ENCODE data around the gene HYOU1. TPM values are rescaled to one million over a fixed set of nuclear protein-coding genes. Genes with fewer than 3 reads are reported as not detected.

HYOU1 gene, protein sequence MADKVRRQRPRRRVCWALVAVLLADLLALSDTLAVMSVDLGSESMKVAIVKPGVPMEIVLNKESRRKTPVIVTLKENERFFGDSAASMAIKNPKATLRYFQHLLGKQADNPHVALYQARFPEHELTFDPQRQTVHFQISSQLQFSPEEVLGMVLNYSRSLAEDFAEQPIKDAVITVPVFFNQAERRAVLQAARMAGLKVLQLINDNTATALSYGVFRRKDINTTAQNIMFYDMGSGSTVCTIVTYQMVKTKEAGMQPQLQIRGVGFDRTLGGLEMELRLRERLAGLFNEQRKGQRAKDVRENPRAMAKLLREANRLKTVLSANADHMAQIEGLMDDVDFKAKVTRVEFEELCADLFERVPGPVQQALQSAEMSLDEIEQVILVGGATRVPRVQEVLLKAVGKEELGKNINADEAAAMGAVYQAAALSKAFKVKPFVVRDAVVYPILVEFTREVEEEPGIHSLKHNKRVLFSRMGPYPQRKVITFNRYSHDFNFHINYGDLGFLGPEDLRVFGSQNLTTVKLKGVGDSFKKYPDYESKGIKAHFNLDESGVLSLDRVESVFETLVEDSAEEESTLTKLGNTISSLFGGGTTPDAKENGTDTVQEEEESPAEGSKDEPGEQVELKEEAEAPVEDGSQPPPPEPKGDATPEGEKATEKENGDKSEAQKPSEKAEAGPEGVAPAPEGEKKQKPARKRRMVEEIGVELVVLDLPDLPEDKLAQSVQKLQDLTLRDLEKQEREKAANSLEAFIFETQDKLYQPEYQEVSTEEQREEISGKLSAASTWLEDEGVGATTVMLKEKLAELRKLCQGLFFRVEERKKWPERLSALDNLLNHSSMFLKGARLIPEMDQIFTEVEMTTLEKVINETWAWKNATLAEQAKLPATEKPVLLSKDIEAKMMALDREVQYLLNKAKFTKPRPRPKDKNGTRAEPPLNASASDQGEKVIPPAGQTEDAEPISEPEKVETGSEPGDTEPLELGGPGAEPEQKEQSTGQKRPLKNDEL
- total RNA-seq (2022; extraction: Qiagen RNA extraction), result 40.0 to 49.6 TPM (median 48.0 TPM) in 5 replicates

DNA sequence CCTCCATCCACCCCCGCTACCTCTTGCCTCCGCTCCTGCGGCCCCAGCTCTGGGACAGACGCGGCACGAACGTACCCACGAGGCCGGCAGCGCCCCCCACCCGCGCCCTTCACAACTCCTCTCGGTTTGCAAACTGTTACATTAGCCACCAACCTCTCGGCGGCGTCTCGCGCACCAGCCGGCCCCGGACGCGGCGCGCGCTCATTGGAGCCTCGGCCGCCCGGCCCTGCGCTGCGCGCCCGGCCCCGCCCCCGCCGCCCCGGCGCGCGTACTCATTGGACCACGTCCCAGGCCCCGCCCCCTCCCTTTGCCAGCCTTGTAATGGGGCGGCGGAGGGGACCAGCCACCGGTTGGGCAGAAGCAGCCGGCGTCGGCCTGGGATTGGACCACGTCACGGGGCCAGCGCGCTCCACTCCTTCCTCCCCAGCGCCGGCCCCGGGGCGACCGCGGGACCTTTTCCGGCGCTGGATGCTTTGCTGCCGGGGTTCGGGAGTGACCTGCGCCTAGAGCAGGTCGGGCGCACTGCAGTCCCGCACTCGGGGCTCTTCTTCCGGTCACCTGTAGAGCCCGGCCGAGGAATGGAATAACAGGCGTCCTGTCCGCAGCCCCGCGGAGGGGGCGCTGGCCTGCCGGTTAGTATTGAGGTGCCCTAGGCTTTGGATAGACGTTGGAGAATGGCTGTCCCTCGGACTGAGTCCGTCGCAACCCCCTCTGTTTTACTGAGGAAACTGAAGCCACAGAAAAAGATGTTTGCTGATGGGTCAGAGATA, at the start of gene HYOU1:
HYOU1 (minus strand) TSS at position 206 of the 770 bp plus-strand sequence. CDS start 1,045 bp downstream, outside the sequence.

DNA sequence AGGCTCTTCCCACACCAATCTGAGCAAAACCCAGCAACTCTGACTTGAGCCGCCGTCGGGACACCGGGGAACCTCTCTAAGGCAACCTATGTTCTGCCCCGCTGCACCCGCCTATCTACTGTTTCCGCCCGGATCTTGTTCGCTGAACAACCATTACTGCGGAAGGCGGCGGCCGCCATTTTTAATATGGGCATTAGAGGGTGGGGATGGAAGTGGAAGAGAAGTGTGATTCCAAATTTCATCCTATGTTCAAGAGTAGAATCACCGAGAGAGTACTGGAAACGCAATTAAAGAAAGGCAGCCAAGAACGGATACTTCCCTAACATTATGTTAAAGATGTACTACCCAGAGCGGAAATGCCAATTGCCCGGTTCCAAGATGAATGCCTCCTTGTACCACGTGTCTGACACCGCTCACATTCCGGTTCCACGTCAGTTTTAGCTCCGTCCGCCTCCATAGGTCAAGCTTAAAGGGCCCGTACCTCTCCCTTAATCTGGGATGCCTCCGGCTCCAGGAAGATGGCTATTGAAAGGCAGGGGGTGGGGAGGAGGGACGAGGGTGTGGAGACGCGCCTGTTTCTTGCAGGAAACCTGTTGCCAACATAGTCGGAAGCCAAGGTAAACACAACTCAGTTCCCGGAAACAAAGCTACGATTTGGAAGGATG, 44.9 kb upstream of the HYOU1 start, which contains the start of gene DPAGT1:
DPAGT1 (minus strand) TSS at position 95 of the 665 bp plus-strand sequence. CDS start 198 bp downstream, outside the sequence.

GRCh38 chr11:119084663-119085436, 27.8 kb upstream of the HYOU1 start, which contains the start of gene HMBS:
Gene HMBS (plus strand): TSS chr11:119084881. CDS start chr11:119085034, 153 bp downstream.

GRCh38 chr11:119067371-119068222, 10.6 kb upstream of the HYOU1 start, which contains the start of gene VPS11:
Gene VPS11 (plus strand): TSS chr11:119067818. CDS start chr11:119067824, 6 bp downstream.

DNA sequence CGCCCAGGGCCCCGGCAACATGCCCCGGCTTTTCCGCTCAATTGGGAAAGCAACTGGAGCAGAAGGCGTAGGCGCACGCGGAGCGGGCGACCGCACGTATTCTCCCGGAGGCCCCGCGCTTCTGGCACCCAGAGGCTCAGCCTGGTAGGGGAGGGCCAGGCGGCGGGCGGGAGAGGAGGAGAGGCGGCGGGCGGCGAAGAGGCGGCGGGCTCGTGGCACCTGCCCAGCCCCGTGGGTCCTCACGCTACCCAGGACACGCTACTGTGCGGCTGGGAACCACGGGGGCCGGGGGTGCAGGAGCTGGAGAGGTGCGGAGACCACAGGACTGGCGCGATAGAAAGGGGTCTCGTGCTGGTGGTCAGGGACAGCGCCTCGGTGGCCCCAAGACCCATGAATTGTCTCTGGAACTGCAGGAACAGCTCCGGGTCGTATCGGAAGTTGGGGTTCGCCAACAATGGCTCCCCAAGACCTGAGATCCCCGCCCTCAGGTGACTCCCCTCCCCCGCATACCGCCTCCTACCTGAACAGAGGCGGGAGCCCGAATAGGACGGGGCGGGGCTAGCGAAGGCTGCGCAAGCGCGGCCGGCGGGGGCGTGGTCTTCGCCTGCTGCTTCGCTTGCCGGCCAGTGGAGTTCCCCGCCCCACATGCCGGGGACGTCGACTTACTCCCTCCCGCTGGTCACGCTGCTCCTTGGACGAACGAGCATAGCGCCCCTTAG, 26.5 kb downstream of the HYOU1 start, which contains the start of gene SLC37A4:
SLC37A4 (minus strand) TSS at position 549 of the 719 bp plus-strand sequence.

DNA sequence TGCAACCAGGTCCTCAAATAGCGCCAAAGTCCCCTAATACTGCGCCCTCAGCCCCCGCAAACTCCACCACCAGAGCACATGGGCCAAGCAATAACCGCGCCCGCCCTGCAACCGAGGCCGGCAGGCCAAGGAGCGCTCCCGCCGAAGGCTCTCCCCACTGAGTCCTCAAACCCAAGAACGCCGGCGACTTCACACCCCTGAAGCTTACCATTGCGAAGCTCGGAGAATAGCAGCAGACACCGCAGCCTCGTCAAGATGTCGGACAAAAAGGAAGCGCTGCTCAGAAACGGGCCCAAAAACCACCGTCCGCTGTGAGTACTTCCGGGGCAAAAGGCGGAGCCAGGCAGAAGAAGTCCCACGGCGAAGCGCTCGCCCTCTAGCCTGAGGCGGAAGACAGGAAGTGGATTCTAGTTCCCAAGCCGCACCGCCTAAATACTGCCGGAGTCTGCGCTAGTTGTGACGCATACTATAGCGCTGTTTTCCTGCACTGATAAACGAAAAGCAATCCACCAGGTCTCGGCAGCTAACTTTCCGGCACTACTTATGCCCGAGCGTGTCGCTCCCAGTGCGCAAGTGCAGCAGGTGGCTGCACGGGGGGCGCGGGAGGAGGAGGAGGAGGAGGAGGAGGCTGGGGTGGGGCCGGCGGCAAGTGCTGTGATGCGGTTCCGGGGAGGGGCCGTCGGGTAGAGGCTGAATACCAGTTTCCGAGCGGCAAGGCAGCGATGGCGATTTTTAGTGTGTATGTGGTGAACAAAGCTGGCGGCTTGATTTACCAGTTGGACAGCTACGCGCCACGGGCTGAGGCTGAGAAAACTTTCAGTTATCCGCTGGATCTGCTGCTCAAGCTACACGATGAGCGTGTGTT, 38.7 kb downstream of the HYOU1 start, which contains the start of the genes RPS25 and TRAPPC4:
RPS25 (minus strand) TSS at position 270 of the 865 bp plus-strand sequence; CDS start at position 211, 59 bp downstream.
TRAPPC4 (plus strand) TSS at position 693 of the 865 bp plus-strand sequence; CDS start at position 723, 30 bp downstream.

GRCh38 chr11:118997627-118998387, 59.2 kb downstream of the HYOU1 start, which contains the start of gene CENATAC:
Gene CENATAC (plus strand): TSS chr11:118998138. CDS start chr11:118998198, 60 bp downstream.

Other genes with a start within 250 kb of the HYOU1 start
- gene CXCR5, start 173.3 kb downstream of the HYOU1 start, total RNA-seq (2022; extraction: Qiagen RNA extraction), result 0.07 to 0.13 TPM (median 0.11 TPM) in 5 replicates
- gene BCL9L, start 131.3 kb downstream of the HYOU1 start, total RNA-seq (2022; extraction: Qiagen RNA extraction), result 81.3 to 173 TPM (median 148 TPM) in 5 replicates
- gene UPK2, start 100.9 kb downstream of the HYOU1 start, total RNA-seq (2022; extraction: Qiagen RNA extraction), result 0.35 to 1.1 TPM (median 0.91 TPM) in 5 replicates
- gene FOXR1, start 85.4 kb downstream of the HYOU1 start, total RNA-seq (2022; extraction: Qiagen RNA extraction), result not detected in 5 replicates
- 11.1 to 18.7 TPM (median 12.0 TPM) in 5 replicates for gene CENATAC, start 59.1 kb downstream of the HYOU1 start, total RNA-seq (2022; extraction: Qiagen RNA extraction)
- gene RPS25, start 38.9 kb downstream of the HYOU1 start, total RNA-seq (2022; extraction: Qiagen RNA extraction), result 753 to 1,094 TPM (median 792 TPM) in 5 replicates
- gene TRAPPC4, start 38.4 kb downstream of the HYOU1 start, total RNA-seq (2022; extraction: Qiagen RNA extraction), result 59.1 to 74.1 TPM (median 64.7 TPM) in 5 replicates
- gene SLC37A4, start 26.3 kb downstream of the HYOU1 start, total RNA-seq (2022; extraction: Qiagen RNA extraction), result 9.6 to 12.1 TPM (median 10.8 TPM) in 5 replicates
- gene VPS11, start 10.6 kb upstream of the HYOU1 start, total RNA-seq (2022; extraction: Qiagen RNA extraction), result 10.0 to 16.0 TPM (median 12.4 TPM) in 5 replicates
- gene HMBS, start 27.7 kb upstream of the HYOU1 start, total RNA-seq (2022; extraction: Qiagen RNA extraction), result 46.5 to 54.4 TPM (median 50.2 TPM) in 5 replicates
- gene DPAGT1, start 44.6 kb upstream of the HYOU1 start, total RNA-seq (2022; extraction: Qiagen RNA extraction), result 34.2 to 44.0 TPM (median 39.7 TPM) in 5 replicates
- gene C2CD2L, start 50.1 kb upstream of the HYOU1 start, total RNA-seq (2022; extraction: Qiagen RNA extraction), result 5.4 to 7.9 TPM (median 5.9 TPM) in 5 replicates
- gene HINFP, start 64.4 kb upstream of the HYOU1 start, total RNA-seq (2022; extraction: Qiagen RNA extraction), result 10.7 to 12.8 TPM (median 12.0 TPM) in 5 replicates
- 0.21 to 0.42 TPM (median 0.32 TPM) in 5 replicates for gene ABCG4, start 91.8 kb upstream of the HYOU1 start, total RNA-seq (2022; extraction: Qiagen RNA extraction)
- gene NLRX1, start 111.5 kb upstream of the HYOU1 start, total RNA-seq (2022; extraction: Qiagen RNA extraction), result 8.8 to 13.9 TPM (median 11.5 TPM) in 5 replicates
- 0.13 to 0.44 TPM (median 0.23 TPM) in 5 replicates for gene NHERF4, start 128.3 kb upstream of the HYOU1 start, total RNA-seq (2022; extraction: Qiagen RNA extraction)
- gene CBL, start 149.1 kb upstream of the HYOU1 start, total RNA-seq (2022; extraction: Qiagen RNA extraction), result 6.0 to 9.8 TPM (median 8.4 TPM) in 5 replicates

Data from A549 treated with CORT108297 at 1 μM for 4 hours (cell line).